Stimulated activated CD8-positive, alpha-beta memory T cell treated with anti-CD3 and anti-CD28 coated beads, Interleukin-2, amount 100 ng/mL, for 48 hours (primary cell): ENCODE measurements around the gene CALML4.
"Not testable (repeated sequence)": the region's sequence is repeated elsewhere in the genome, so short reads cannot be mapped to it uniquely, and the experiment has no call there.

Experiments
- DNase-seq, 2 donors: peaks; one replicate each; pipeline ENCODE4 v3.0.0-alpha.2; 2020; ENCODE audit warnings: low read depth in 2 of 2

The CALML4 gene

DNA sequence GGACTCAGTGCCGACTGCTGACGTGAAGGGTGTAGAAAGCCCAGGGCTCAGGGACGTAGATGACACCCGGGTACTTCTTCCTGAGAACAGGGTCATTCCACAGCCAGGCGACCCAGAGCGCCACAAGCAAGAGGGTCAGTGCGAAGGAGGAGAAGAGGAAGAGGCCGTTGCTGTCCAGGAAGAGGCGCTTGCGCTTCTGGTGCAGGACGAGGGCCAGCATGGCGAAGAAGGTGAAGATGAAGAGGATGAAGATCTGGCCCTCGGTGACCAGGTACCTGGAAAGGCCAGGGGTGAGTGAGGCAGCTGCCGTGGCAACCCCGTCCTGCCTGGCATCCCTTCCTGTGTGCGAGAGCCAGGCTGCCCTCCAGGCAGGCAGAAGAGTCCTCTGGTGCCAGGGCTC, 3.0 kb upstream of the CALML4 start:
- no peak for DNase-seq

DNA sequence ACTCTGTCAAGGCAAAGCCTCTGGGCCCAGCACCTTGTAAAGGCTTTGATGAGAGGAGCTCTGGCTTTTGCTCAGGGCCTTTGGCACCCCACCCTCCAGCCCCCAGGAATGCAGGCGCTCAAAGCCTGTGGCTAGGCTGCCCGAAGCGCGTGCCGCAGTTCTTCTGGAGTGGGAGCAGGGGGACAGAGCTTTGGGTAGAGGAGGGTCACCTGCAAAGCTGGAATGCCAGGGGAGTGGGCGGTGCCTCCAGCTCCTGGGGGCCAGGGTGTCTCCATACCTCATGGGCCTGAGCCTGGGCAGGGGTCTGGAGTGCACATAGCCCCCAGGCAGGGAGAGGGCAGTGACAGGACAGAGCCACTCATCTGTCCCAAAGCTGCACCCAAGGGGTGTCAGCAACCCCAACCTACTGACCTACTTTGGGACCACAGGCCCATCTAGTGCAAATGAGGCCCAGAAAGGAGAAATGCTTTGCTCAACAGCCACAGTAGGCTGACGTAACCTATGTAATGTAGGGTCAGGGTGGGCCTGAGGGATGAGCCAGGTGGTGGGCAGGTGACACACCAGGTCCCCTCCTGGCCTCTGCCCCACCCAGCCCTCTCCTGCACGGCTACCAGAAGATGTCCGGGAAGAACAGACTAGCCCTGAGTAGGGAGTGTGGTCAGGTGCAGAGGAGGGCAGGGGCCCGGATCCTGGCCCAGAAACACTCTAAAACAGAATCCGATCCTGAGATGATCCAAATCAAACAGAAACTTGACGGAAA, 2.2 kb upstream of the CALML4 start:
- no peak for DNase-seq

- no peak for DNase-seq
These were observed 1.6 kb upstream of the CALML4 start for GRCh38 chr15:68206711-68207151.

DNA sequence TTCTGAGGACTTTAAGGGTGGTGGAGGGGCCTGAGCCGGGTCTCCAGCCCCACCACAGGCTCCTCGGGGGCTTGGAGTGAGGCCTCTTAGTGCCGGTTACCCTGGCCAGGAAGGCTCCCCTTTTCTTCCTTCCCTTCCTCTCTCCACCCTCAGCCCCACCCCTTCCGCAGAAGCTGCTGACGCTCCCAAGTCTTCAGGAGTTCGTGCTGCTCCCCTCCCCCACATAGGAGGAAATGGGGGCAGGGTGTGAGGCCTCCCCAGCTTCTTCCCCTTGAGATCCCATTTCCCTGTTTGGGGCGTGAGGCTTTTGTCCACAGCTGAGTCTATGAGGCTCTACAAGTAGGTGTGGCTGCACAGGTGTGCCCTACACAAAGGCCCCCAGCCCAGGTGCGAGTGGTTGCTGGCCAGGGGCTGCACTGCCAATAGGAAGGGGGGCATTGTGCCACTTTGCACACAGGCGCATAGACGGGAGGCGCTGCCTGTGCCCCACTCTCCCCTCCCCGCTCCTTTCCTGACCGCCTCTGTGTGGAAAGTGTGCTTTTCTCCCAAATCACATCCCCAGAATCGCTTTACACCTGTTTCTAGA, 915 bp upstream of the CALML4 start:
- DNase-seq, result no peak

- DNase-seq, result no peak
These were observed 419 bp upstream of the CALML4 start for GRCh38 chr15:68205558-68205944.

DNA sequence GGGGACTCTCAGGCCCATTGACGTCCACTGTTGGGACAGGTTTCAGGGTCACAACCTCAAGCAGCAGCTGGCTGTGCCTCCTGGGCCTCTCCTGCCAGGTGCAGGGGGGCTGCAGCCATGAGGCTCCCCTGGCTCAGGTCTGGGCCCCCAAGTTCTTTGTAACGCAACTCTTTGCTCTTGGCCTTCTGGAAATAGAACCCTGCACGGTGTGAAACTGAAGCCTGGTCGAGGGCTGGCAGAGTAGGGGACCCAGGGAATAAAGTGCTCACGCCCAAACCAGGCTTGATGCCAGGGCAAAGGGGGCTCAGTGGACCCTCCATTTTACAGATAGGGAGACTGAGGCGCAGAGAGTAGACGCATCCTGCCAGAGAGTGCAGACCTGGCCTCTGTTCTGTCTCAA, 771 bp downstream of the CALML4 start:
- DNase-seq, result no peak

DNA sequence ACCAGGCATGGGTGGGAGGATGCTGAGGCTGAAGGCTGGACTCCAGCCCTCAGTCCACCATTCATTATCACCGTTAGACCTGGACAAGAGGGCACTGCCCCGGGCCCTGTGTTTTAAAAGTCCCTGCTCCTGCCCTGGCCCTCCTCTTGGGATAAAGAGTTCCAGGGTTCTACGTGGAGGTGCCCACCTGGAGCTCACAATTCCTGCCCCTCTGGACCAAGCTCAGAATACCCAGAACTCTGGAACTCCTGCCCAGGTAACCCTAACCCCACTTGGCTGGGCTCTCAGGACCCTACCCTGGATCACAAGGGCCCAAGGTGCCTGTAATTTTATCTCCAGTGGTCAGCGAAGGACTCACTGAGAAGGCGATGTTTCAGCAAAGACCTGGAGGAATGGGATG, 1.2 kb downstream of the CALML4 start:
- DNase-seq, result no peak

DNA sequence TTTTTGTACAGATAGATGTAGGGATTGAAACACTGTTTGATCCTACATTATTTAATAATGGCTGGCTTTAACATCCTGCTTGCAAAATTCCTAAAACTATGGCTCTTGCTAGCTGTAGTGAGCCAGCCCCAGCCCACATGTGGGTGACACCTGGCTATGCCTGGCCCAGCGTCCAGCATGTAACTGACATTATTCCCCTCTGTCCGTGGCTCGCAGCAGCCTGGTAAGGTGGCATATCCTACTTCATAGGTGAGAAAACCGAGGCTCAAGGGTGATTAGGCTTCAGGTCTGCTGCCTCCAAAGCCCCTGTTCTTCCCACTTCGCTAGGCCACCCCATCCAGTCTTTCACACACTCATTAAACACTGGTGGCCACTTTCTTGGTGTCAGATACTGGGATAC, 1.6 kb downstream of the CALML4 start:
- no peak for DNase-seq

DNA sequence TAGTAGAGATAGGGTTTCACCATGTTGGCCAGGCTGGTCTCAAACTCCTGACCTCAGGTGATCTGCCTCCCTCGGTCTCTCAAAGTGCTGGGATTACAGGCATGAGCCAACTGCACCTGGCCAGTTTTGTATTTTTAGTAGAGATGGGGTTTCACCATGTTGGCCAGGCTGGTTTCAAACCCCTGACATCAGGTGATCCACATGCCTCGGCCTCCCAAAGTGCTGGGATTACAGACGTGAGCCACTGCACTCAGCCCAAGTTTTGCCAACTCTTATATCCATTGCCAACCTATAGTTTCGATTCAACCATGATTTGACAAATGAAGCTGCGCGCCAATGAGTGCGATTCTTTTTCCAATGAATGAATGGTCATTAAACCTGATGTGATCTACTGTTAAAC, 2.1 kb downstream of the CALML4 start:
- DNase-seq, result not testable (repeated sequence)

DNA sequence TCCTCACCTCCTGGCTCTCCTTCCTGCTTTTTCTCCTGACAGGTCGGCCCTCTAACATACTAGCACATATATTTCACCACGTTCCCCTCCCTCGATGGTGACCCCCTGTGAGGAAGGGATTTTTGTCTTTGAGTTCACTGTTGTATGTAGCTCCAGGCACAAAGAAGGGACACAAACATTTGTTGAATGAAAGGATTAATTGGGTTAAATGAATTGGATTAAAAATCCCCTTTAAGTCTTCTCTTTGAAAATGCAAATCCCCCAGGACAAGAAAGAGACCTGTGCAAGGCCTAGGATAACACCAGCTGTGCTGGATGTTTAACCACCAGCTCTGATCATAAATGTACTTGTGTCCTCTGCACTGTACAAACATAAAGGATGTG, 3.3 kb downstream of the CALML4 start:
- no peak for DNase-seq

DNA sequence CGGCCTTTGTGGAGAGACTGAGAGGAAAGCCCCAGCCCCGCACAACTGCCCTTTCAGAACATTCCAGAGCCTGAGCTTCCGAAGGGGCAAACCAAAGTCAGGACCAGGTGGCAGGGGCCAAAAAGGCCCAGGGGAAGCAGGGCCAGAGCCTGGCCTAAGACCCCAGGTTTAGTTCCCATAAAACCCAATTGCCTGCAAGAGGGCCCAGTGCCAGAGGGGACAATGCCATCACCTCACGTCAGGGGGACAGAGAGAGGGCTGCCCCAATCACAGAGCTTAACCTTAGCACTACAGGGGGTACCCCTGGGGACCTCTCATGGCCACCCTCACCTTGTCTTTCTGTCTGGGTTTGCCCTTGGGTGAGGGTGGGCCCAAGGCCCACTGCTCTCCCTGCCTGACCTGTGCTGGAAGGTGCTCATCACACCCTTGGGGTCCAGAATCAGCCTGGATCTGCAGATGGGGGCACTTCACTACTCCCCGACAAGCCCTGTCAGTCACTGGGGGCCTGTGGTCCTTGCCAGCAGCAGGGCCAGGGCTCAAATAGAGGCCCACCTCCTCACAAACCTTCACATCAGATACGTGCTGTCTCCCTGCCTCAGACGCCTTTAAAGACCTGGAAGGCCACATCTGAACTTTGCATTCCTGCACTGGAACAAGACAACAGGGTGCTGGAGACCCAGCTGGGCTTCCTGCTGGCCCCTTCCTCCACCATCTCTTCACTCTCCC, 3.8 kb downstream of the CALML4 start:
- DNase-seq, result no peak

- DNase-seq, result no peak
These were observed 4.9 kb downstream of the CALML4 start for GRCh38 chr15:68200016-68200861.

DNA sequence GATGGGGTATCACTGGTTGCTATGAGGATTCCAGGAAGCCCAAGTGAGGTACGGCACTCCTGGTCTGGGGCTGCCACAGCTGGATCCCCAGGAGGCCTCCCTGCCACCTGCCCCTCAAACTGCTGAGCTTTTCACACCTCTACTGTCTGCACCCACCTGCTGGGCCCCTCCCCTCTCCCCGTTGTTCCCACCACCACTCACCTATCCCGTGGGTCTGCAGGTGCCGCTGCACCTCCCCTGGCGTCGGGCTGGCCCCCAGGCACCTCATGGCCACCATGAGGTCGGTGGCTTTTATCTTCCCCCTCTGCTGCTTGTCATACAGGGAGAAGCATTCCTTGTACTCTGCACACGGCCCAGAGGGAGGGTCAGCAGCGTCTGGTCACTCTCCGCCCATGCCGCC, 5.8 kb downstream of the CALML4 start:
- no peak for DNase-seq

GRCh38 chr15:68197661-68198437, 7.3 kb downstream of the CALML4 start:
- no peak for DNase-seq

DNA sequence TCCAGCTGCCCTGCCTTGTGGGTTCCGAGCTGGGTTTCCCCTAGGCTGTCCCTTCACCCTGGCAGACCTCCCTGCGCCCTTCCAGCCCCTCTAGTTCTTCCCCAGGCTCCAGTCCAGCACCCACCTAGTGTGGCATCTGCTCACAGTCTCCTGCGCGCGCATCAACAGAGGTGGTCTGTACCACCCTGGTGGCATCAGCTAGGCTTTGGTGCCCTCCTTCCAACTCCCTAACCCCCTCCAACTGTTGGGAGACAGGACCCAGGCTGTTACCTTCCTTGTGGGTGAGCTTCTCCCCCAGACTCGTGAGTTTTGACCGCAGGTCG, 8.0 kb downstream of the CALML4 start:
- DNase-seq, result no peak

- no peak for DNase-seq
These were observed 8.5 kb downstream of the CALML4 start for GRCh38 chr15:68196445-68197169.

GRCh38 chr15:68195336-68196112, 9.6 kb downstream of the CALML4 start:
- no peak for DNase-seq

- no peak for DNase-seq
These were observed 12.2 kb downstream of the CALML4 start for GRCh38 chr15:68192804-68193486.

DNA sequence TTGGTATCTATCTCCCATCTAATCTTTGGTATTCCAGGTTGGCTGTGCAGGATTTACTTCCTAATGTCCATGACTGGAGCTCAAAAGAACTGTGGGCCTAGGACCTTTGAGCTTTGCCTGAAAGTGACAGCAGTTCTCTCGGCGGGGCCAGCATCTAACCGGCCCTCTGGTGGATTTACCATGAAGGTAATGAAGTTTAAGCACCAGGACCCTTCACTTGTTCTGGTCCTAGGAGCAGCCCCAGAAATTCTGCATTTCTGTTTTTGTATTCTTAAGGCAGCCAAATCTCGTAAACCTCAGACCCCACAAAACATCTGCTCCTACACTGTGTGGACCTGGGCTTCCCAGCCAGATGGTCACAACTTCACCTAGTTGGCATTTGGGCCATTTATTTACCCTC, 13.0 kb downstream of the CALML4 start:
- no peak for DNase-seq
